Mucosa of descending colon (tissue), 3 donors: ENCODE measurements around the gene FZD1. TPM values are rescaled to one million over a fixed set of nuclear protein-coding genes. Genes with fewer than 3 reads are reported as not detected.

Source experiments
- ATAC-seq: fragments of 200-7000 bp; cut with Tn5 transposase; one replicate; pipeline ENCODE4 v1.9.1; 2020; ENCODE audit warnings: mild to moderate bottlenecking, moderate library complexity
- DNase-seq, 3 donors: peaks; one replicate each; pipeline ENCODE4 v3.0.0-alpha.2; 2020
- H3K36me3 ChIP-seq: fragments of 200-600 bp; one replicate; pipeline ENCODE4 v1.8.0; 2021; ENCODE audit warnings: low read depth, mild to moderate bottlenecking
- H3K4me1 ChIP-seq: fragments of 200-600 bp; one replicate; pipeline ENCODE4 v1.8.0; 2021; ENCODE audit warnings: low read depth, mild to moderate bottlenecking
- H3K4me3 ChIP-seq: fragments of 200-600 bp; one replicate; pipeline ENCODE4 v1.8.0; 2021; ENCODE audit warnings: mild to moderate bottlenecking
- H3K9me3 ChIP-seq: fragments of 200-600 bp; one replicate; pipeline ENCODE4 v1.8.0; 2021; ENCODE audit warnings: mild to moderate bottlenecking
- CTCF ChIP-seq: fragments of 200-600 bp; IDR thresholded peaks from one replicate; pipeline ENCODE4 v1.8.0; 2022; ENCODE audit warnings: antibody characterized with exemption, mild to moderate bottlenecking
- intact Hi-C, 2 donors: fragments of 100-400 bp; cut with DNase I in 1 of 2; cut with micrococcal nuclease in 1 of 2; formaldehyde crosslinking; loops; one replicate each; pipeline versions ENCODE4 v1.11.0 to v1.11.1; 2022; cut with DNase I, micrococcal nuclease
- total RNA-seq, 3 donors: library from RNA; stranded (reverse); fragmentation: NEBNext Ultra II Directional in 2 of 3; extraction: Animal tissue kit (Norgen Biotek cat#: 25700) in 2 of 3; gene quantifications; one replicate each; pipeline versions ENCODE4 v1.2.1 to v1.2.4, GENCODE V29; 2021 to 2023
- donor health status: DM: no; HTN: no; CAD: no; lungs with moderate emphysema.
- donor health status: DM: no; HTN: no; CAD: no.
- donor health status: DM: no; HTN: yes; CAD: no.

Gene FZD1
- total RNA-seq, 3 donors from 2014 or later, result 7.3 to 15.3 (median 8.4) TPM

- DNase-seq, result no peak
- Histone ChIP-seq H3K4me3 (no peak overlapping the region), H3K4me1 (no peaks in the 10 kb centered on the region), H3K9me3 (no peaks in the 10 kb centered on the region), H3K36me3 (no peaks in the 10 kb centered on the region)
- no peak for ATAC-seq
- no peak for TF ChIP-seq CTCF
- intact Hi-C loops, result no loop called here
These were observed 47.6 kb downstream of the FZD1 start for GRCh38 chr7:91311839-91312238.

- TF ChIP-seq CTCF, result no peak
- DNase-seq, result no peak
These were observed 48.9 kb downstream of the FZD1 start for GRCh38 chr7:91313113-91313512.

GRCh38 chr7:91314591-91315323 is 50.5 kb downstream of the FZD1 start:
- Histone ChIP-seq H3K36me3 (no peaks in the 10 kb centered on the region), H3K4me1 (no peaks in the 10 kb centered on the region), H3K4me3 (no peak overlapping the region), H3K9me3 (no peaks in the 10 kb centered on the region)
- TF ChIP-seq CTCF, result no peak
- ATAC-seq (no peak), DNase-seq (no peak)
- intact Hi-C loops, result no loop called here

More at GRCh38 chr7:91313113-91313512, 48.9 kb downstream of the FZD1 start:
- intact Hi-C loops, result no loop called here
- ATAC-seq, result no peak
- Histone ChIP-seq H3K4me1 (no peaks in the 10 kb centered on the region), H3K36me3 (no peaks in the 10 kb centered on the region), H3K4me3 (no peak overlapping the region), H3K9me3 (no peaks in the 10 kb centered on the region)

- Histone ChIP-seq H3K36me3 (no peaks in the 10 kb centered on the region), H3K9me3 (no peaks in the 10 kb centered on the region), H3K4me3 (no peak overlapping the region), H3K4me1 (no peaks in the 10 kb centered on the region)
- TF ChIP-seq CTCF, result no peak
- intact Hi-C loops, result no loop called here
- ATAC-seq (no peak), DNase-seq (no peak)
These were observed 52.2 kb downstream of the FZD1 start for GRCh38 chr7:91316426-91316825.

- H3K4me3 ChIP-seq, result no peak overlapping the region
- DNase-seq (no peak), ATAC-seq (no peak)
- intact Hi-C loops, result no loop called here
- H3K36me3 ChIP-seq, result no peaks in the 10 kb centered on the region
- TF ChIP-seq CTCF, result no peak
- no peaks in the 10 kb centered on the region for H3K9me3 ChIP-seq
- no peaks in the 10 kb centered on the region for H3K4me1 ChIP-seq
These were observed 55.1 kb downstream of the FZD1 start for GRCh38 chr7:91319351-91319750.
